GM18907 (cell line): ENCODE measurements around the gene RAB10.

Source experiments
- ATAC-seq: cut with Tn5 transposase; IDR thresholded peaks from one replicate; pipeline ENCODE4 v1.9.1; 2021; ENCODE audit warnings: mild to moderate bottlenecking, moderate library complexity; ENCODE audit not compliant: unreplicated experiment

Gene RAB10

DNA sequence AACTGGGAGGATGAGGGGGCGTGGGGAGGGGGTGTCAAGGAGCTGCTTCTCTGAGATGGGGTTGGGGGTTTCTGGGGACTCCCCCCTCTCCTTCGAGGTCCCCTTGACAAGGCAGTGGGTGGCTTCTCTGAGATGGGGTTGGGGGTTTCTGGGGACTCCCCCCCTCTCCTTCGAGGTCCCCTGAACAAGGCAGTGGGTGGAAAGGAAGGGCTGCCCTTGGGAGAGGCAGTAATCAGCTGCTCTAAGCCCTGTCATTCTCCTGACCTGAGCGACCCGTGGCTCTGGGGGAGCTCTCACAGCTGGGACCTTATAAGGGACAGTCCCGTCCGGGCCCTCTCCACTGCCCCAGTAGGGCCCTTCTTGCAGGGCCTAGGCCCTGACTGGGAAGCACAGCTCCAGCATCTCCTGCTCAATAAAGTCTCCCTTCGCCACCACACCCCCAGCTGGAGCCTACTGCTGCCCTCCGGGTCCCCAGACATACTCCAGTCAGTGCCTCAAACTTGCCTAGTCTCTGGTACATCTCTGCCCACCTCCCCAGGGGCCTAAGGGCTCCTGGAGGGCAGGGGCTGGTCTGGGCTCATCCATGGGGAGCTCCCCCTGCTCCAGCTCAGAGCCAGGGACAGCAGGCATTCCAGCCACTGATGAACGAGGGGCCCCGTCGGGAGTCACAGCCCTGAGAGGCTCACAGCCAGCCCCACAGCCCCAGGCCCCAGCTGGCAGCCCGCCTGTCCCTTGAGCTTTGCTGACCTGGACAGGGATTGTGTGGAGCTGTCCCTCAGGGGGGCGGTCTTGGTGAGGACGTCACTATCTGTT, 141.8 kb downstream of the RAB10 start:
- no peak for ATAC-seq

GRCh38 chr2:26176279-26176615, 142.4 kb downstream of the RAB10 start:
- ATAC-seq = no peak

DNA sequence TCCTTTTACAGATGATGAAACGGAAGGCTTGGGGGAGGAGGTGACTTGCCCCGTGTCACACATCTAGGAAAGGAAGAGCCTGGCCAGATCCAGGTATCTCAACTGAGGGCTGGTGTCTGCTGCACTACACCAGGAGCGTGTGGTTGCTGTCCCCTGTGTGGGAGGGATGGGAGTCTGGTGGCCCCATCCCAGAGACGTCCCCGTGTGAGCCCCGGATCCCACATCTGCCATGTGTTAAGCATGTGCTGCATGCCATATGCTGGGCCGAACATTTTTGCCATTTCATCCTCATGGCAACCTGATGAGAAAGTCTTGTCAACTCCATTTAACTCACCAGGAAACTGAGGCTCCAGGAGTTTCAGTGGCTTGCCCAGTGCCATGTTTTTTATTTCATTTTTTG, 143.2 kb downstream of the RAB10 start:
- no peak for ATAC-seq

DNA sequence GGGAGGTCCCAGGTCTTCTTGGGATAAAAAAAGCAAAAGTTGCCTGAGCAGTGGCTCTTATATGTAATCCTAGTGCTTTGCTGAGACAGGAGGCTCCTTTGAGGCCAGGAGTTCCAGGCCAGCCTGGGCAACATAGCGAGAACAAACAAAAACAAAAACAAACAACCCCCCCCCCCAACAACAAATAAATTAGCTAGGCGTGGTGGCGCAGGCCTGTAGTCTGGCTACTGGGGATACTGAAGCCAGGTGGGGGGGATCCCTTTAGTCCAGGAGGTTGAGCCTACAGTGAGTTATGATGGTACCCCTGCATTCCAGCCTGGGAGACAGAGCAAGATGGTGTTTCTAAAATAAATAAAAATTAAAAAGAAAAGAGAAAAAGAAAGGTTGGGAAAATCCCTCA, 144.4 kb downstream of the RAB10 start:
- no peak for ATAC-seq

- ATAC-seq = no peak
These were observed 145.0 kb downstream of the RAB10 start for GRCh38 chr2:26178746-26179436.

- ATAC-seq = no peak
These were observed 145.6 kb downstream of the RAB10 start for GRCh38 chr2:26179446-26179913.

GRCh38 chr2:26182441-26182840, 148.6 kb downstream of the RAB10 start:
- ATAC-seq = no peak

DNA sequence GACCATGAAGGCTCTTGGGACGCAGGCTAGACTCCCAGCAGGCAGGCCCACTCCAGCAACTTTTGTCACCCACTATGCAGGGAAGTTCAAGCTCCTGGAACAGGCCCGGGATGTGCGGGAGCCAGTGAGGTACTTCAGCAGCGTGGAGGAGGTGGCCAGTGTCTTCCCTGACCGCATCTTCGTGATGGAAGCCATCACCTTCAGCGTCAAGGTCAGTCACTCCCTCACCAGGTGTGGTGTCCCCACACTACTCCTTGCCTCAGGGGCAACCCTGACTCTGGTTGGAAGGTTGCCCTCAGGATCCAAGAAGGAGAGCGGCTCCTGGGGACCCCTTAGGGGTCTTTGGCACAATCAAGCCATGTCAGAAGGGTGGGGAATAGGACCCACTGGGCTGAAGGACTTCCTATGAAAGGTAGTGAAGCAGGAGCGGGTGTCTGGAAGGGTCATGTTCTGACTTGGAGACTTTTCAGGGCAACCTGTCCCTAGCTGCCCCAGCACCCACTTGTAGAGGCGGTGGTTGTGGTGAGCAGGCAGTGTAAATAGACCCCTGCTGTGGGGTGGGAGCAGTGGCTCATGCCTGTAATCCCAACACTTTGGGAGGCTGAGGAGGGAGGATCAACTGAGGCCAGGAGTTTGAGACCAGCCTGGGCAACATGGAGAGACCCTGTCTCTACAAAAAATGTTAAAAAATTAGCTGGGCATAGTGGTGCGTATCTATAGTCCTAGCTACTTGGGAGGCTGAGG, 149.2 kb downstream of the RAB10 start:
- ATAC-seq = no peak

DNA sequence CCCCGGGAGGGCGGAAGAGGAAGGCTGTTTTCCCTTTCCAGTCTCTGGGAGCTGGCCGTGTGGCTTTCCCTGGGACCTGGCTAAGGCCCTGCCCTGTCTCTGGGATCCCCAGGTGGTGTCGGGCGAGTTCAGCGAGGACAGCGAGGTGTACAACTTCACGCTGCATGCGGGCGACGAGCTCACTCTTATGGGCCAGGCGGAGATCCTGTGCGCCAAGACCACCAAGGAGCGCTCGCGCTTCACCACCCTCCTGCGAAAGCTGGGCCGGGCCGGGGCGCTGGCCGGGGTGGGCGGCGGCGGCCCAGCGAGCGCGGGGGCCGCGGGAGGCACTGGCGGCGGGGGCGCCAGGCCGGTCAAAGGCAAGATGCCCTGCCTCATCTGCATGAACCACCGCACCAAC, 150.2 kb downstream of the RAB10 start:
- ATAC-seq = no peak

DNA sequence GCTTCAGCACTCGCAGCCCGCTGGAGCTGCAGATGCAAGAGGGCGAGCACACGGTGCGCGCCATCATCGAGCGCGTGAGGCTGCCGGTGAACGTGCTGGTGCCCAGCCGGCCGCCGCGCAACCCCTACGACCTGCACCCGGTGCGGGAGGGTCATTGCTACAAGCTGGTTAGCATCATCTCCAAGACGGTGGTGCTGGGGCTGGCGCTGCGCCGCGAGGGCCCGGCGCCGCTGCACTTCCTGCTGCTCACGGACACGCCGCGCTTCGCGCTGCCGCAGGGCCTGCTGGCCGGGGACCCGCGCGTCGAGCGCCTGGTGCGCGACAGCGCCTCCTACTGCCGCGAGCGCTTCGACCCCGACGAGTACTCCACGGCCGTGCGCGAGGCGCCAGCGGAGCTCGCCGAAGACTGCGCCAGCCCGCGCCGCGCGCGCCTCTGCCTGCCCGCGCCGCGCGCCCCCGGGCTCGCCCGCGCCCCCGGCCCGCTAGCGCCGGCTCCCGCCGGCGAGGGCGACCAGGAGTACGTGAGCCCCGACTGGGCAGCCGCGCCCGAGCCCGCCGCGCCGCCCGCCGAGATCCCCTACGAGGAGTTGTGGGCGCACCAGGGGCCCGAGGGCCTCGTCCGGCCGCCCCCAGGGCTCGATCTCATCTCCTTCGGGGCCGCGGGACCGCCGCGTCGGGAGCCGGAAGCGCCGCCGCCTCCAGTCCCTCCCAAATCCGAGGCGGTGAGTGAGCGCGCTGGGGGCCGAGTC, 150.8 kb downstream of the RAB10 start:
- peak; percentile 82 for ATAC-seq

GRCh38 chr2:26185304-26185928, 151.5 kb downstream of the RAB10 start:
- no peak for ATAC-seq

DNA sequence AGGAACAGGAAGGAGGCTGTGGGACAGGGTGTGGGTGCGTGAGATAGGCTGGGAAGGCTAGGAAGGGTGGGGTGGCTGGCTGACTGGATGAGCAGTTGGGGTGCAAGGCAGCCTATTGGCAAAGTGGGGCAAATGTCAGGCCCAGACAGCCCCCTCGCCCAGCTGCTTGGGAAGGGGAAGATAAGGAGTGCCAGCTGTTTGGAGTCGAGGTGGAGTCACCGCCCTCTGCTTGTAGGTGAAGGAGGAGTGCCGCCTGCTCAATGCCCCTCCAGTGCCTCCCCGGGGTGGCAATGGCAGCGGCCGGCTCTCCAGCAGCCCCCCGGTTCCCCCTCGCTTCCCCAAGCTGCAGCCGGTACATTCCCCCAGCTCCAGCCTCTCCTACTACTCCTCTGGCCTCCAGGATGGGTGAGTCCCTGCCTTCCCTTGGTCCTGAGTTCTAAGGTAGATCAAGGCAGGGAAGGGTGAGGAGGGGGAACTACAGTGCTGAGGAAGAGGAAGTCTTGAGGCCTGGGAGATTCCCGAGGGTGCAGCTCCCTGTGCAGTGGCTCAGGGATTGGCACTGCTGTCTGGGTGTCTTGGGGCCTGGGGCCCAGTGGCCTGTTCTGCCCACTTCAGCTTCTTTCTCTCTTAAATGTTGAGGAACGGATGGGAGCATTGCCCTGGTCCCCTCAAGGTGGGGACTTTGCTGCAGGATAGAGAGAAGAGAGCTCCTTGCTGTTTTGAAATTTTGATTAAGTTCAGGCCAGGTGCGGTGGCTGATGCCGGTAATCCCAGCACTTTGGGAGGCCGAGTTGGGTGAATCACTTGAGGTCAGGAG, 152.3 kb downstream of the RAB10 start:
- no peak for ATAC-seq
